Heart left ventricle (tissue), 13 donors: ENCODE results near the gene SETD7.

ENCODE experiments used
- POLR2A ChIP-seq, 2 donors: fragments of 450-650 bp; IDR thresholded peaks; one replicate each; pipeline ENCODE4 v1.6.1; 2017; ENCODE audit warnings: antibody characterized with exemption in 2 of 2, mild to moderate bottlenecking in 2 of 2, moderate library complexity in 2 of 2
- TF ChIP-seq, protein P1 (sequence below), 12 donors: fragments of 200-600 bp; sonication (generic) in 4 of 12; IDR thresholded peaks; one replicate each; pipeline versions ENCODE4 v1.5.0 to v1.8.0; 2018 to 2022; ENCODE audit warnings: antibody characterized with exemption in 12 of 12, mild to moderate bottlenecking in 5 of 12
- donor health status: ischemic (EF 13 %, LVEDD 7.1; RV severe dilation, severe dysfunction).
- donor health status: DM: no; HTN: yes; CAD: no.
- donor health status: DM: no; HTN: no; CAD: no.
- donor health status: ischemic (EF 25% LVEDD 6.9; RV normal size, moderate dysfunction).
- donor health status: ischemic (EF 25% LVEDD 5.7; RV mildly dilated, moderate dysfunction).
- donor health status: ischemic (EF 35%, LVEDD 5.7; RV mildly dilated, moderate dysfunction).
- donor health status: nonischemic (EF 11% LVEDD 7.7; RV severe dilation, severe dysfunction).
- donor health status: DM: yes; HTN: yes; CAD: no.
- donor health status: PGD.
- donor health status: ischemic (EF 29% LVEDD 5.4; RV normal size, mild dysfunction).
- donor health status: nonischemic (EF 23%, LVEDD 6.1; RV moderate dilation, normal function).

DNA sequence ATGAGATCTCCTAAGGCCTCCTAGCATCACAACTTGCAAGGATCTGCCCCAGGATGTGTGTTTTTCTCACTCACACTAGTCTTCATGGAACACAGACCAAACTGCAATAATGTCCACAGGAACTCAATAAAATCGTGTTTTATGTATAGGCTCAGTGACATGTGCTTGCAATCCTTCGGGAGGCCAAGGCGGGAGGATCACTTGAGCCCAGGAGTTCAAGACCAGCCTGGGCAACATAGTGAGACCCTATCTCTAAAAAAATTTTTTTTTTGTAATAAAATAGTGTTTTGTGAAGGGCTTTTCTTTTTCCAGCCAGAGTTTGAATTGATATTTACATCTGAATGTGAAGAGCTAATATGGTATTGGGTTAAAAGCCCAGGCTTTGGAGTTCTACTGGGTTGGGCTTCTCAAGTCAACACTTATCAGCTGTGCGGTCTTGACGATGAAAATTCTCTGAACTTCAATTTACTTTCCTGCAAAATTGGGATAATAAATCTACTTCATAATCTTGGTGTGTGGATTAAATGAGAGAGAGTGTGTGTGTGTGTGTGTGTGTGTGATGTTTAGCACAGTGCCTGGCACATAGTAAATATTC is 38.7 kb upstream of the SETD7 start:
- TF ChIP-seq, protein P1, sequence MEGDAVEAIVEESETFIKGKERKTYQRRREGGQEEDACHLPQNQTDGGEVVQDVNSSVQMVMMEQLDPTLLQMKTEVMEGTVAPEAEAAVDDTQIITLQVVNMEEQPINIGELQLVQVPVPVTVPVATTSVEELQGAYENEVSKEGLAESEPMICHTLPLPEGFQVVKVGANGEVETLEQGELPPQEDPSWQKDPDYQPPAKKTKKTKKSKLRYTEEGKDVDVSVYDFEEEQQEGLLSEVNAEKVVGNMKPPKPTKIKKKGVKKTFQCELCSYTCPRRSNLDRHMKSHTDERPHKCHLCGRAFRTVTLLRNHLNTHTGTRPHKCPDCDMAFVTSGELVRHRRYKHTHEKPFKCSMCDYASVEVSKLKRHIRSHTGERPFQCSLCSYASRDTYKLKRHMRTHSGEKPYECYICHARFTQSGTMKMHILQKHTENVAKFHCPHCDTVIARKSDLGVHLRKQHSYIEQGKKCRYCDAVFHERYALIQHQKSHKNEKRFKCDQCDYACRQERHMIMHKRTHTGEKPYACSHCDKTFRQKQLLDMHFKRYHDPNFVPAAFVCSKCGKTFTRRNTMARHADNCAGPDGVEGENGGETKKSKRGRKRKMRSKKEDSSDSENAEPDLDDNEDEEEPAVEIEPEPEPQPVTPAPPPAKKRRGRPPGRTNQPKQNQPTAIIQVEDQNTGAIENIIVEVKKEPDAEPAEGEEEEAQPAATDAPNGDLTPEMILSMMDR (IDR thresholded peaks at IDR 0.05), result no peak
- TF ChIP-seq POLR2A (IDR thresholded peaks at IDR 0.05), result no peak
